PFSK-1 (cell line): Measurements from ENCODE around the gene C6orf52.

Experiments used
- FOXP2 ChIP-seq: optimal IDR thresholded peaks from 2 replicates; pipeline ENCODE3; 2011; ENCODE audit warnings: borderline replicate concordance, control low read depth, inconsistent platforms; ENCODE audit not compliant: insufficient read depth; ENCODE audit errors: extremely low read length, extremely low read depth
- POLR2AphosphoS5 ChIP-seq: IDR thresholded peaks from 2 replicates; pipeline ENCODE4 v1.6.1; 2012; ENCODE audit warnings: low read depth, mild to moderate bottlenecking, control low read depth, low read length, moderate library complexity
- SIN3A ChIP-seq: IDR thresholded peaks from 2 replicates; pipeline ENCODE4 v1.6.1; 2012; ENCODE audit warnings: mild to moderate bottlenecking, low read length, moderate library complexity, borderline replicate concordance; ENCODE audit not compliant: insufficient read depth
- TAF1 ChIP-seq: IDR thresholded peaks from 2 replicates; pipeline ENCODE4 v1.6.1; 2012; ENCODE audit warnings: low read length, control low read depth, borderline replicate concordance; ENCODE audit not compliant: insufficient read depth
- TF ChIP-seq, protein P1 (sequence below), 2 experiments: IDR thresholded peaks; 2 replicates each; pipeline versions ENCODE4 v1.6.1 to v1.8.0; 2011 to 2012; ENCODE audit warnings: low read depth in 2 of 2, low read length in 2 of 2, control low read depth in 1 of 2, inconsistent platforms in 1 of 2, mild to moderate bottlenecking in 1 of 2, moderate library complexity in 1 of 2; ENCODE audit not compliant: insufficient read depth in 1 of 2

The C6orf52 gene

DNA sequence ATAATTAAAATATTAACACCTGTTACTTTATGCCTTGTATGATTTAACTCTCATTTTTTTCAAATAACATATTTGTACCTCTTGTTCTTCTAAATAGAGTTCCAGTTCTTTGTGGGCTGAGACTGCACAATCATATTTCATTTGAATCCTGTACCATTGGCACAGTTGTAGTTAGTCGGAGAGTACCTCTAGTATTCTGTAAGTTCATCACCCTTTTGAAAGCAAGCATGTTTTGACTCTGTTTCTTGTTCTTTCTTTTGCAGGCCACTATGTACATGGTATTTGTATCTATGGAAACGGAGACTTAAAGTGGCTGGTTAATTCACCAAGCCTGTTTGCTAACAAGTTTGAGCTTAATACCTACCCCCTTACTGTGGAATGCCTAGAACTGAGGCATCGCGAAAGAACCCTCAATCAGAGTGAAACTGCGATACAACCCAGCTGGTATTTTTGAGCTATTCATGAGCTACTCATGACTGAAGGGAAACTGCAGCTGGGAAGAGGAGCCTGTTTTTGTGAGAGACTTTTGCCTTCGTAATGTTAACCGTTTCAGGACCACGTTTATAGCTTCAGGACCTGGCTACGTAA lies 68.2 kb downstream of the C6orf52 start:
- TF ChIP-seq, protein P1, sequence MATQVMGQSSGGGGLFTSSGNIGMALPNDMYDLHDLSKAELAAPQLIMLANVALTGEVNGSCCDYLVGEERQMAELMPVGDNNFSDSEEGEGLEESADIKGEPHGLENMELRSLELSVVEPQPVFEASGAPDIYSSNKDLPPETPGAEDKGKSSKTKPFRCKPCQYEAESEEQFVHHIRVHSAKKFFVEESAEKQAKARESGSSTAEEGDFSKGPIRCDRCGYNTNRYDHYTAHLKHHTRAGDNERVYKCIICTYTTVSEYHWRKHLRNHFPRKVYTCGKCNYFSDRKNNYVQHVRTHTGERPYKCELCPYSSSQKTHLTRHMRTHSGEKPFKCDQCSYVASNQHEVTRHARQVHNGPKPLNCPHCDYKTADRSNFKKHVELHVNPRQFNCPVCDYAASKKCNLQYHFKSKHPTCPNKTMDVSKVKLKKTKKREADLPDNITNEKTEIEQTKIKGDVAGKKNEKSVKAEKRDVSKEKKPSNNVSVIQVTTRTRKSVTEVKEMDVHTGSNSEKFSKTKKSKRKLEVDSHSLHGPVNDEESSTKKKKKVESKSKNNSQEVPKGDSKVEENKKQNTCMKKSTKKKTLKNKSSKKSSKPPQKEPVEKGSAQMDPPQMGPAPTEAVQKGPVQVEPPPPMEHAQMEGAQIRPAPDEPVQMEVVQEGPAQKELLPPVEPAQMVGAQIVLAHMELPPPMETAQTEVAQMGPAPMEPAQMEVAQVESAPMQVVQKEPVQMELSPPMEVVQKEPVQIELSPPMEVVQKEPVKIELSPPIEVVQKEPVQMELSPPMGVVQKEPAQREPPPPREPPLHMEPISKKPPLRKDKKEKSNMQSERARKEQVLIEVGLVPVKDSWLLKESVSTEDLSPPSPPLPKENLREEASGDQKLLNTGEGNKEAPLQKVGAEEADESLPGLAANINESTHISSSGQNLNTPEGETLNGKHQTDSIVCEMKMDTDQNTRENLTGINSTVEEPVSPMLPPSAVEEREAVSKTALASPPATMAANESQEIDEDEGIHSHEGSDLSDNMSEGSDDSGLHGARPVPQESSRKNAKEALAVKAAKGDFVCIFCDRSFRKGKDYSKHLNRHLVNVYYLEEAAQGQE (IDR thresholded peaks at IDR 0.05; ENCODE audit: insufficient read depth in 1 of 2, low read depth in 2 of 2, low read length in 2 of 2), result no peak
- TF ChIP-seq SIN3A (no peak), TAF1 (no peak), FOXP2 (no peak), POLR2AphosphoS5 (no peak)

DNA sequence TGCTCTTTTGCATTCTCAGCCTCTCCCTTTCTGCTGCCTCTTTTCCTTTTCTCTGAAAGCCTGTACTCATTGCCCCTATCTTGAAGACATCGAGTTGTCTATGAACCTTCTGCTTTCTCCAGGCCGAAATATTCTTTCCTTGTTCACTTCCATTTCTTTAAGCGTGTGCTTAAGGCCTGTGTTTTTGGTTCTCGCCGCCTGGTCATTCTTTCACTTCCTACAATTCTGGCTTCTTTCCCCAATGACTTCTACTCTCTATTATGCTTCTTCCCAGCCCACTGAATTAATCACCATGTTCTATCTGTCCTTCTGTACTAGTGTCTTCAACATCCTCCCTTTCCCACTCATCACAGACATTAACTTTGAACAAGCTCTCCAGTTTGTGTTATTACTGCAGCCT lies 69.6 kb downstream of the C6orf52 start:
- TF ChIP-seq, protein P1 (IDR thresholded peaks at IDR 0.05; ENCODE audit: insufficient read depth in 1 of 2, low read depth in 2 of 2, low read length in 2 of 2), result no peak
- TF ChIP-seq POLR2AphosphoS5 (no peak), FOXP2 (no peak), SIN3A (no peak), TAF1 (no peak)

DNA sequence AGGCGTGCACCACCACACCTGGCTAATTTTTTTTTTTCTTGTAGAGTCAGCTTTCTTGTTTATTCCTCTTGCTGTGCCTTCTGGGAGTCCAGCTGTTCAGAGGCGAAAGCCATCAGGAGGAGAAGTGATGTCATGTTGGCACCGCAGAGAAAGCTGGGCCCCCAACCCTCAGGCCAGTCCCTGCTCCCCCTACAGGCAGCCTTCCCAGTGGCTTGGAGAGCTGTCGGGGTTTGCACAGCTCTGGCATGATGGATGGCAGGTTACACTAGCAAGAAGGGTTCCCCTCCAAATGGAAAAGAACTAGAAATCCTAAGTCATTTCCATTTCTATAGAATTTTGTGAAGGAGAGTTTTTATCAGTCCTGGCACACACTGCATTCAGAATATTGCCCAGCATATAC lies 72.6 kb downstream of the C6orf52 start:
- TF ChIP-seq, protein P1 (IDR thresholded peaks at IDR 0.05; ENCODE audit: insufficient read depth in 1 of 2, low read depth in 2 of 2, low read length in 2 of 2), result no peak
- no peak for TF ChIP-seq POLR2AphosphoS5
- TF ChIP-seq FOXP2, result no peak
- no peak for TF ChIP-seq SIN3A
- no peak for TF ChIP-seq TAF1
